ENCODE measurements around the gene SLC6A19.

Gene SLC6A19

DNA sequence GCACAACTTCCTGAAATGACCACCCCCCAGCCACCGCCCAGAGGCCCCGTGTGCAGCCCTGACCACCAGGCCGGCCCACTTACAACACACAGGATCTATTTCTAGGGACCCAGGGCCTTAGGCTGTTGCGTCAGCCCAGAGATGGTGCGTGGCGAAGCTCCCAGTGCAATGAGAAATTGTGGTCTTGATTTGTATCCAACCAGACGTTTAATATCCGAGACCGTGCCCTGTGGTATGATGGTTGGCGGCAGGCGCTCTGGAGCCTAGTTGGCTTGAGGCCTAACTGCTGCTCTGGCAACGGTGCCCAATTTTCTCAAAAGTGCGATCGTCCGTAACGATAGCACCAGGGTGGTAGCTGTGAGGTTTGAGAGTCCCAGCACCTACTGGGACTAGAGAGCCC, 32.6 kb upstream of the SLC6A19 start:
- no peak overlapping the region for H3K4me3 ChIP-seq (ENCODE audit: insufficient read depth, low read length, poor library complexity, severe bottlenecking)
- H3K9me3 ChIP-seq (ENCODE audit: insufficient read depth, low read length), result no peaks in the 10 kb centered on the region
- no peak overlapping the region for H3K4me2 ChIP-seq (ENCODE audit: low read depth, low read length, poor library complexity, severe bottlenecking)
- TF ChIP-seq, protein P1, sequence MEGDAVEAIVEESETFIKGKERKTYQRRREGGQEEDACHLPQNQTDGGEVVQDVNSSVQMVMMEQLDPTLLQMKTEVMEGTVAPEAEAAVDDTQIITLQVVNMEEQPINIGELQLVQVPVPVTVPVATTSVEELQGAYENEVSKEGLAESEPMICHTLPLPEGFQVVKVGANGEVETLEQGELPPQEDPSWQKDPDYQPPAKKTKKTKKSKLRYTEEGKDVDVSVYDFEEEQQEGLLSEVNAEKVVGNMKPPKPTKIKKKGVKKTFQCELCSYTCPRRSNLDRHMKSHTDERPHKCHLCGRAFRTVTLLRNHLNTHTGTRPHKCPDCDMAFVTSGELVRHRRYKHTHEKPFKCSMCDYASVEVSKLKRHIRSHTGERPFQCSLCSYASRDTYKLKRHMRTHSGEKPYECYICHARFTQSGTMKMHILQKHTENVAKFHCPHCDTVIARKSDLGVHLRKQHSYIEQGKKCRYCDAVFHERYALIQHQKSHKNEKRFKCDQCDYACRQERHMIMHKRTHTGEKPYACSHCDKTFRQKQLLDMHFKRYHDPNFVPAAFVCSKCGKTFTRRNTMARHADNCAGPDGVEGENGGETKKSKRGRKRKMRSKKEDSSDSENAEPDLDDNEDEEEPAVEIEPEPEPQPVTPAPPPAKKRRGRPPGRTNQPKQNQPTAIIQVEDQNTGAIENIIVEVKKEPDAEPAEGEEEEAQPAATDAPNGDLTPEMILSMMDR (IDR thresholded peaks at IDR 0.05; ENCODE audit: insufficient read depth, low read length, poor library complexity, severe bottlenecking), result no peak
- H3K27ac ChIP-seq (ENCODE audit: low read depth, low read length), result no peak overlapping the region
- H3K36me3 ChIP-seq (ENCODE audit: low read length), result no peaks in the 10 kb centered on the region
- H3K9ac ChIP-seq (ENCODE audit: low read length), result no peak overlapping the region
- no peaks in the 10 kb centered on the region for H4K20me1 ChIP-seq (ENCODE audit: low read depth, low read length)
- no peaks in the 10 kb centered on the region for H3F3A ChIP-seq (ENCODE audit: insufficient read depth)
- no peaks in the 10 kb centered on the region for H3K27me3 ChIP-seq (ENCODE audit: low read length)
- no peaks in the 10 kb centered on the region for H3K9me2 ChIP-seq (replicated peaks; ENCODE audit: insufficient read depth, low read length)
- no peak overlapping the region for H2AFZ ChIP-seq (ENCODE audit: low read depth, low read length, severe bottlenecking)
- no peaks in the 10 kb centered on the region for H3K79me2 ChIP-seq (ENCODE audit: insufficient read depth, low read length)

DNA sequence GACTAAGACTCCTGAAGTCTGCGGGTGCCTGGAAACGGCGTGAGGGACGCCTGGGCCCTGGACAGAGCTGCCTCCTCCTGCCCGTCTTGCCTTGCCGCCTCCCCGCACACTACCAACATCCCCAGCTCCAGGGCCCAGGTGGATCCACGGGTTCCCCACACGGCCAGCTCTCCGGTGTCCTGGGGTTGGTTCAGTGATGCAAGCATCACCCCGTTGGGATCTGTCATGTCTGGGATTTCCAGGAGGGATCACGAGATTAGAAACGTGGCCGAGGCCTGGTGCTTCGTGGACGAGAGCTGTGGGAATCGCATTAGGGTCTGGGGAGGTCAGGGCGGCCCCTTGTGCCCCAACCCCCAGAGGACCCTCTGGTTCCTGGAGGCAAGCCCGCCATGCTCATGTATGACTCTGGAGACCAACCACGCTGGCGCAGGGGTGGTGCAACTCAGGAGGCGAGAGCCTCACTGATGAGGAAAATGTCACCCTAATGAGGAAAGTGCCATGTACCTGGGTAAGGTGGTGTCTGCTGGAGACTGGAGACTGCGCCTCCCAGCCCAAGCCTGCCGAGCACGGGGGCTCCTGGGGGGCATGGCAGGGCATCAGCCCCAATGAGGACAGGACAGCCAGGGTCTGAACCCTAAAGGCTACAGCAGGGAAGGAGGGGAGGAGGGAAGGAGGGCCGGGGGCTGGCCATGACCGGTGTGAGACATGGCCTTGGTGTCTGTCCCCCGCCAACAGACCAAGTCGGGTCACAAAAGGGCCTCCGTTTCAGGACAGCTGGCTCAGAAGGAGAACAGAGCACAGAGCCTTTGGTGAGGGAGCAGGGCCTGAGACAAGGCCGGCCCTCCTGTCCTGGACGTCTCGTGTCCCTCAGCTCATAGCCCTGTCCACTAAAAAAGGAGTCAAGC, 31.9 kb upstream of the SLC6A19 start:
- Histone ChIP-seq H3K4me3 (ENCODE audit: insufficient read depth, low read length, poor library complexity, severe bottlenecking) (no peak overlapping the region), H2AFZ (ENCODE audit: low read depth, low read length, severe bottlenecking) (no peak overlapping the region), H3K27ac (ENCODE audit: low read depth, low read length) (no peak overlapping the region), H3K27me3 (ENCODE audit: low read length) (no peaks in the 10 kb centered on the region), H3K36me3 (ENCODE audit: low read length) (no peaks in the 10 kb centered on the region), H3K4me2 (ENCODE audit: low read depth, low read length, poor library complexity, severe bottlenecking) (no peak overlapping the region), H3K79me2 (ENCODE audit: insufficient read depth, low read length) (no peaks in the 10 kb centered on the region), H3F3A (ENCODE audit: insufficient read depth) (no peaks in the 10 kb centered on the region), H3K9me3 (ENCODE audit: insufficient read depth, low read length) (no peaks in the 10 kb centered on the region), H4K20me1 (ENCODE audit: low read depth, low read length) (no peaks in the 10 kb centered on the region), H3K9ac (ENCODE audit: low read length) (no peak overlapping the region), H3K9me2 (replicated peaks; ENCODE audit: insufficient read depth, low read length) (no peaks in the 10 kb centered on the region)
- TF ChIP-seq, protein P1 (IDR thresholded peaks at IDR 0.05; ENCODE audit: insufficient read depth, low read length, poor library complexity, severe bottlenecking), result no peak
- TF ChIP-seq EZH2phosphoT487 (conservative IDR thresholded peaks at IDR 0.05; ENCODE audit: low read length), result no peak

DNA sequence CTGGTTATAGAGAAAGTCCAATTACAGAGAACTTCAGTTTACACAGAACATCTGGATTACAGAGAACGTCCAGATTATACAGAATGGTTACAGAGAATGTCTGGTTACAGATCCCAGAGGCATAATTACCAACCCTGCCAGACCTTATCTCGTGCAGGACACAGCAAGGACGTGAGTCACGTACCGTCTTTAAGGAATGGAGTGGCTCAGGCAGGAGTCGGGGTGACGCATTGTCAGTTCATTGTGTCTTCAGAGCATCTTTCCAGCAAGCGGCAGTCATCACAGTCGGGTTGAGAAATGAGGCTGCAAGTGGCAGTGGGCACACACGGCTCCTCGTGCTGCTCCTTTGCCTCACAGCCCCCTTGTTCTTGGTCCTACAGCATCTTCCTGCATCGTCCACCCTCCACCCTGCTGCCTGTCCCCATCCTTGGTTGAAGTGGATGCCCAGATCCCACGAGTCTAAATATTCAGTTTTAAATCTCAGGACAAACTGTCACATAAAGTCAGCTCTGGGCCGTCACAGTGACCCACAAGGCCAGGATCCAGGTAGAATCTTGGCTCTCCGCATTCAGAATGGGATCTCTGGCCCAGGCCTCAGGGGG, 30.0 kb upstream of the SLC6A19 start:
- no peak for TF ChIP-seq EZH2phosphoT487 (conservative IDR thresholded peaks at IDR 0.05; ENCODE audit: low read length)
- TF ChIP-seq, protein P1 (IDR thresholded peaks at IDR 0.05; ENCODE audit: insufficient read depth, low read length, poor library complexity, severe bottlenecking), result no peak
- H3K27ac ChIP-seq (ENCODE audit: low read depth, low read length), result no peak overlapping the region
- no peak overlapping the region for H2AFZ ChIP-seq (ENCODE audit: low read depth, low read length, severe bottlenecking)
- no peaks in the 10 kb centered on the region for H4K20me1 ChIP-seq (ENCODE audit: low read depth, low read length)
- no peaks in the 10 kb centered on the region for H3K27me3 ChIP-seq (ENCODE audit: low read length)
- no peak overlapping the region for H3K4me3 ChIP-seq (ENCODE audit: insufficient read depth, low read length, poor library complexity, severe bottlenecking)
- no peak overlapping the region for H3K4me2 ChIP-seq (ENCODE audit: low read depth, low read length, poor library complexity, severe bottlenecking)
- no peaks in the 10 kb centered on the region for H3F3A ChIP-seq (ENCODE audit: insufficient read depth)
- no peak overlapping the region for H3K9ac ChIP-seq (ENCODE audit: low read length)
- no peaks in the 10 kb centered on the region for H3K36me3 ChIP-seq (ENCODE audit: low read length)
- no peaks in the 10 kb centered on the region for H3K9me2 ChIP-seq (replicated peaks; ENCODE audit: insufficient read depth, low read length)
- no peaks in the 10 kb centered on the region for H3K79me2 ChIP-seq (ENCODE audit: insufficient read depth, low read length)
- H3K9me3 ChIP-seq (ENCODE audit: insufficient read depth, low read length), result no peaks in the 10 kb centered on the region

All from SU-DHL-6 (cell line).